Measurements from ENCODE around the gene TMEM88.
"Not testable (repeated sequence)": the region's sequence is repeated elsewhere in the genome, so short reads cannot be mapped to it uniquely, and the experiment has no call there.

Gene TMEM88

DNA sequence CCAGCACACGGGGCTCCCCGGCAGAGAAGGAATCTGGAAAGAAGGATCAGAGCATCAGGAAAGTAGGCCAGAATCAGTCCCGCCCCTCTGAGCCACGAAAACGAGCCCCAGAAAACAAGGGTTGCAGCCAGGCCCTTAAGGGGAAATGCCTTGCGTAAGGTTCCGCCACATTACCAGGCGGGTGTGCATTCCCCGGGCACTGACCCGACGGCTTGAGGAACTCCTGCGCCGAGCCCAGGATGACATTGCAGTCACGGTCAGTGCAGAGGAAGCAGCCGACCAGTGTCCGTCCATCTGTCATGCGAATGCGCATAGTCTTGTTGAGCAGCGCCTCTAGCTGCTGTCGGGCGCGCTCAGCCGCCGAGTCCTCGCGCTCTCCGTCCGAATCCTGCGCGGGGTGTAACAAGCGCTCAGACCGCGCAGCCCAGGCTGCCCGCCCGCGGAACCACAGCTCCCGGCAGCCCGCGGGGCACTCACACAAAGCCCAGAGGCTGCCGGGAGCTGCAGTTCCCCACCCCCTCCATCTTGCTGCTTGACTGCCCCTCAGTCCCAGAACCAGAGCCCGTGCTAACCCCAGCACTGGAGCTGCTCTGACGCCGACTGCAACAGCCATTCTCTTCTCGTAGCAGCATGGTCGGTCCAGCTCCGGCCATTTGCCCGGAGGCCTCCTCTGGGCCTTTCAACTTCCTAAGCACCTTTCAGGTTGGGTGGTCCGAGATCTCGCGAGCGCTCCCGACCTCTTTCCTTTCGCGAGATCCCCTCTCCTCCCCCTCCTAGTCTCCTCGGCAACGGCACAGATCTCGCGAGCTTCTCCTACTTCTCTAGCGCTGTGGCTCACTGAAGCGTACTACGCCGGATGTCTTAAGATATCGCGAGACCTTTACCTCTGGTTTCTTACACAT lies 2.2 kb downstream of the TMEM88 start, which contains the start of gene NAA38:
NAA38 (minus strand) TSS at position 749 of the 902 bp plus-strand sequence; CDS start at position 653, 96 bp downstream.
- peak; percentile 75 to 90 (median 81) for DNase-seq

DNA sequence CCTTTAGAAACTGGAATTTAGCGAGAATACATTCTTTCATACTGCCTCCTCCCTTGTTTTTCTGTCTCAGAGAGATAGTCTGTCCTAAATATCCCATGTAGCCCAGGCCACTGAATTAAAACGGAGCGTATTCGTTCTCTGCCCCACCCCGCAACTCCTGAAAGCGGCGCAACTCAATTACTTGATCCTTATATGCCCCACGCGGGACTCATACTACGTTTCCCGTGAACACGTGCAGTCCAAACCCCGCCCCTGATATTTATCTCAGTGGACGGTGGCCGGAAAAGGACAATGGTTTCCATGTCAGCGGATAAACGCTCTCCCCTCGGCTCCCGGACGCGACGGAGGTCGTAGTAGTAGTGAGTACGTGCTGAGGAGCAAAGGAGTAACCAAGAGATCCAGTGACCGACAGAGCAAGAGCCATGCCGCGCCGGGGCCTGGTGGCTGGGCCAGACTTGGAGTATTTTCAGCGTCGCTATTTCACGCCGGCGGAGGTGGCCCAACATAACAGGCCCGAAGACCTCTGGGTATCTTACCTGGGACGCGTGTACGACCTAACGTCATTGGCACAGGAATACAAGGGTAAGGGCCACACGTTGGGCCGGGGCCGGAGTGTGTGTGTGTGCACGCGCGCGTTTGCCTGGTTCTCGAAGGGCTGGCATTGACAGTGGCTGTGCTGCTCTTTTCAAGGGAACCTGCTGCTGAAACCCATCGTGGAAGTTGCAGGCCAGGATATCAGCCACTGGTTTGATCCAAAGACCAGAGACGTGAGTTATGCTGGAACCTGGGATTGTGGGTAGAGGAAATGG lies 3.1 kb downstream of the TMEM88 start, which contains the start of gene CYB5D1:
CYB5D1 (plus strand) TSS at position 291 of the 809 bp plus-strand sequence; CDS start at position 423, 132 bp downstream.
- peak; percentile 64 to 77 (median 70) for DNase-seq

GRCh38 chr17:7858522-7858810 lies 3.6 kb downstream of the TMEM88 start:
- DNase-seq: no peak

DNA sequence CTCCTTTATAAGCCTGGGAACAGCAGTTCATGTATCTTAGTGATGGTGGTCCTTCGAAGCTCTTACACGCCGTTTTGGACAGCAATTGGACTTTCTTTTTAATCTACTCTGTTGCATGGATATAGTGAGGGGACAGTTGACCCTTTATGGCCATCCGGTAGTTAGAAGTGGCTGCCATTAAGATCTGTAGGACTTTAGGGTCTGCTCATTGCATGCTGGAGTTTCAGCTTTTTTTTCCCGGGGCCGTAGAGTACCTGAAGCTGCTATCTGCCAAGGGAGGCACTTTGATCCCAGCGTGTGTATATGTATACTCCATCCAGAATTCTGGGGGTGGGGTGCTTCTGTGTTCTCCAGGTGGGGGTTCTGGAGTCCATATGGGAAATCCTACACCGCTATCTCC lies 4.2 kb downstream of the TMEM88 start:
- DNase-seq: no peak

DNA sequence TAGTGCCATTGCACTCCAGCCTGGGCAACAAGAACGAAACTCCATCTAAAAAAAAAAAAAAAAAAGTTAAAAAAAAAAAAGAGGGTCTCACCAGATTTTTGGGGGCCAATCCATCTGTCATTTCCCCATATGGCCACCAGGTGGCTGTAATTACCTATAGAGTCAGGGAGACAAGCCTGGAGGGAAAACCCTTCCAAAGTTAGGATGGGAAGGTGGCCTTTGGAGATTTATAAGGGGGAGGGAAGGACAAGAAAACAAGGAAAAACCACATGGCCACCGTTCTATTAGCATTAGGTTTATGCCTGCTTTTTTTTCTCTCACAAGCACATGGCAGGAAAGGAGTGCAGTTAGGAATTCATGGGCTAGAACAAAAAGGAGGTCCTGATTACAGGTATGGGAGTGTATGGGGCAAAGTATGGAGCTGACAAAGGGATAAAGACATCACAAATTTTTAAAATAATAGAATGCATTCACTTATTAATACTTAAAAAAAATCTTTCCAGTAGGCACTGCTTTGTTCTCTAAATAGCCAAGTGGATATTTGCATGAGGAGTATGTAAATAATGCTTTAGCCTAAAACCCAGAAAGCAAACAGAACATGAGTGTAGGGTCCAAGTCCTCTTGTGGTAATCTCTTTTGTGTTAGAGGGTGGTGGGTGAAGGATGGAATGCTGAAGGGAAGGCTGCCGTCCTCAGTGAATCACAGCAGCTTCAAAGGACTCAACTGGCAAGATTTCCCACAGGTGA lies 8.0 kb downstream of the TMEM88 start:
- DNase-seq: no peak

- DNase-seq: not testable (repeated sequence)
Observed at GRCh38 chr17:7864384-7864783, 9.5 kb downstream of the TMEM88 start.

DNA sequence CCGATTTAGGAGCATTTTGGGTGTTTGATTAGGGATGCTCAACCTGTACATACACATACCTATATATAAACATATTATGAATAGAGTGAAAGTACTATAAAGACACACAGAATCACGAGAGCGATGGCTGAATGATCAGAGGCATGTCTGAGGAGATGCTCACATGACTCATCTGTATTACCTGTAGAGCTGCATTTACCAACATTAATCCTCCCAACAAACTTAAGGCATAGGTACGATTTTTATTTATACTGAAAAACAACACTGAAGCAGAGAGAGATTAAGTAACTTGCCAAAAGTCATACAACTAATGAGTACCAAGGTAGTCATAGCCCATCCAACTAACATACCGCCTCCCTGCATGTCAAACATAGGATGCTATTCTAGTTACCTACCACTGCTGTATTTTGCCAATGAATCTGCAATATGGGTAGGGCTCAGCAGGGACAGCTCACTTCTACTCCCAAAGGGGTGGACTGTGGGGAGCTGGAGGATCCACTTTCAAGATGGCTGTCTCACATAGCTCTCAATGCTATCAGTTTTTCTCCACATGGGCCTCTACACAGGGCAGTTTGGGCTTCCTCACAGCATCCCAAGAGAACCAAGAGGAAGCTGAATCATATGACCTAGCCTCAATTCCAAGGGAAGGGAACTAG lies 10.3 kb downstream of the TMEM88 start:
- DNase-seq: no peak

DNA sequence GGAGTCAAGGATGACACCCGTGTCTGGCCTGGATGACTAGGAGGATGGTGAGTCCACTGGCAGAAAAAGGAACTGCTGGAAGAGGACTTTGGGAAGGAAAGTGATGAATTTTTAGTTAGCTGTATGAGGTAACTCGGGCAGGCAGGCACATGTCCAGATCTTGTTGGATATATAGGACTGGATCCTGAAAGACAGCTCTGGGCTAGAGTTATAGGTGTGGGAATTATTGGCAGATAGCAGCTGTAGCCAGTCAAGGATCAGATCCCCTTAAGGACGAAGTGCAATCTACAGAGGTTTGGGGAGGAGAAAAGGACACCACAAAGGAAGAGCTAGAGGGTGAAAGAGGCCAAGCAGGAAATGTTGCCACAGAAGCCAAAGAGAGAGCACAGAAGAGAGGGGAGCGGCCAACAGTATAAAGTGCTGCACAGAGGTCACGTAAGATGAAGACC lies 13.0 kb downstream of the TMEM88 start:
- DNase-seq: no peak

GRCh38 chr17:7873051-7873450 lies 18.2 kb downstream of the TMEM88 start:
- no peak for DNase-seq

GRCh38 chr17:7875804-7876370 lies 21.0 kb downstream of the TMEM88 start:
- no peak for DNase-seq

GRCh38 chr17:7878234-7878633 lies 23.4 kb downstream of the TMEM88 start:
- DNase-seq: no peak

- no peak for DNase-seq
Observed at GRCh38 chr17:7880076-7880868, 25.4 kb downstream of the TMEM88 start.

DNA sequence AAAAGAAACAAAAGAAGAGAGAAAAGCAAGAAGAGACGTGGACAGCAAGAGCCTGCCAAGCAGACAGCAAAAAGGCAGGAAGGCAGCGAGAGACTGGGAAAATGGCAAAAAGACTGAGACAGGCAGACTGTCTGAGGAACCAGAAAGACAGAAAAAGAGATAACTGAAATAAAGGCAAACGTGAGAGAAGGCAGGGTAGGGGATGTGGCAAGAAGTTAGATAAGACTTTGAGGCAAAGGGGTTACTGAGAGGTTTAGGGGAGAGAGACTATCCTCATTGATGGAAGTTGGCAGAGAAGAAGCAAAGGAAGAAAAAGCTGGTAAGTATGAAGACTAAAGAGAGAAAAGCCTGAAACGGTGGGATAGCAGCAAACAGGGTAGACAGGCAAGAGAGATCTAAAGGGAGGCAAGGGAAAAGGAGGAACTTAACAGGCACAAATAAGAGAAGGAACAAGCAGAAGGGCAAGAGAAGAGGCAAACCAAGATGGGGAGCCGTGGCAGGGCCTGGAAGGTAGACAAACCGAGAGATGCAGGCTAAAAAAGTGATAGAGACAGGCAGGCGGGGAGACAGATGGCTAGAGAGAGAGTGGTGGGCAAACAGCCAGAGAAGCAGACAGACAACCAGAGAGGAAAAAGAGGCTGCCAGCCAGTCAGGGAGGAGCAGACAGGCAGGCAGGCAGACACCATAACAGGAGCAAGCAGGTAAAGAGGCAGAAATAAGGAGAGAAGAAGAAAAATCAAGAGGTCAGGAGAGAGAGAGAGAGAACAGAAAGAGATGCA lies 26.6 kb downstream of the TMEM88 start:
- DNase-seq: no peak

DNA sequence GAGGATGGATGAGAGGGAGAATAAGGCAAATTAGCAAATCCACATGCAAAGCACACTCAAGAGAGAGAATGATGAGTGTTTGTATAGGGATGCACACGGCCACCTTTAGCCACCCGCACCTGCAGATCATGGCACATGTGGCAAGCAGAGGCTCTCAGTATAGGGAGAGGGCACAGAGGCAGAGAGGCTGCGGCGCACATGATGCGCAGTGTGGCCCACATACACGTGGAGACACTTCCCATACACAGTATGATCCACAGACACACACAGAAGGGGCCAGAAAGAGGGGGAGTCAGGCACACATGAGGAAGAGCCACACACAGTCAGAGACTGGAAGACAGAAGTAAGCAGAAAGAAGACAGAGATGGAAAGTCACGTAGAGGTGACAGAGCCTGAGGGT lies 27.2 kb downstream of the TMEM88 start:
- no peak for DNase-seq

DNA sequence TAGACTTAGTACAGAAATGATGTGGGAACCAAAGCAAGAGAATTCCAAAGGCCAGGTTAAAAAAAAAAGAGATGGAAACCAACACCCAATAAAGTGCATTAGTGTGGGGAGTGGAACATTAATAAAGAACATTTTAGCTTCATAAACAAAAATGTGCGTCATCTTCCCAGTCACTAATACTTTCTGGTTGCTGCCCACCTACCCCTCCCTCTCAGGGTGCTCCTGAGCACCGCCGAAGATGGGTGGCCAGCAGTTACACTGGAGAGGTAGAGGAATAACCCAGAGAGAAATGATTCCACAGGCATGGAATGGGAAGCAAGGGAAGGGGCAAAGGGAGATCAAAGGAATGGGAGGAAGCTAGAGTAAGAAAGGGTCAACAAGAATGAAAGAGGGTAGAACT lies 27.8 kb downstream of the TMEM88 start:
- DNase-seq: no peak

DNA sequence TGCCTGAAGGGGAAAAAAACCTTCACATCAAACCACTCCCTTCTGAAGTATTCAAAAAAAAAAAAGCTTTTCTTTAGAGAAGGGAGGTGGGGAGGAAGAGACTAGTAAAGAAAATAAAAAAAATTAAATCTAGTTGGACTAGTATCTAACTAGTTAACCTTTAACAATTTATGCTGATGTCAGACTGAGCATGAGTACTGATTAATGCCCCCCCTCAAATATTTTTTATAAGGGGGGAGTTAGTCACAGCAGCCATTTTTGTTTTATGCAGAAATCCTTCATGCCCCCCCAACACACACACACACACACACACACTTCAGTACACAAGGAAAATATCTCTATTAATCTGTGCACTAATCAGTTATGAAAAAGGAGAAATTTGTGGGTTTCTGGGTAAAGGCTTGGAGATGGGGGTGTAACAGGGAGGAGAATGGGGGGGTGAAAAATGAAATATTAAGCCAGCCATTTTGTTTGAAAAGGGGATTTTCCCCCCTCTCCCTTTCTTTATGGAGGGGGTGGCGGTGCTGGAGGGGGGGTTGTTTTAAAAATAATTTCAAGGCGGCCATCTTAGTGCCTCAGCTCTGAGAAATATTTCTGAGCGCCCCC lies 29.0 kb downstream of the TMEM88 start:
- DNase-seq: peak in 1 of 4 experiments; percentile 15

DNA sequence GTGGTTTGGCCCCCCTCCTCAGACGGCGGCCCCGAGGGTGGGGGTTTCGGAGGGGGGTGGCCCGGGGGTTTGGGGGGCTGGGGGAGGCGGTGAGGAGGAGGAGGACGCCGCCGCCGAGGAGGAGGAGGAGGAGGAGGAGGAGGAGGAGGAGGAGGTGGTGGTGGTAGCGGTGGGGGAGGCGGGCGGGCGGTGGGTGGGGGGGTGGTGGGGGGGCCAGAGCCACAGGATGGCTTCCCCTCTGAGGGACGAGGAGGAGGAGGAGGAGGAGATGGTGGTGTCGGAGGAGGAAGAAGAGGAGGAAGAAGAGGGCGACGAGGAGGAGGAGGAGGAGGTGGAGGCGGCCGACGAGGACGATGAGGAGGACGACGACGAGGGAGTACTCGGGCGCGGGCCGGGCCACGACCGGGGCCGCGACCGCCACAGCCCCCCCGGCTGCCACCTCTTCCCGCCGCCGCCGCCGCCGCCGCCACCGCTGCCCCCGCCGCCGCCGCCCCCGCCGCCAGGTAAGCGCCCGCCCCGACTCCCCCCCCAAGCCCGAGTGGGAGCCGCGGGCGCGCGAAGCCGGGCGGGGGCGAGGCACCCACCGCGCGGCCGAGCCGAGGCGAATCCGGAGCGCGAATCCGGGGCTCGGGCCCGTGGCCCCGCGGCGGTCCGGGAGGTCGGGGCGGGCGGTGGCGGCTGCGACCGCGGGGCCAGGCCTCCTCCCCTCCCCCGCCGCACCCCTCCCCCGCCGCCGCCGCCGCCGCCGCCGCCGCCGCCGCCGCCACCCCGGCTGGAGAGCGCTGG lies 29.9 kb downstream of the TMEM88 start:
- DNase-seq: peak in 1 of 4 experiments; percentile 29

- DNase-seq: no peak
Observed at GRCh38 chr17:7885367-7886226, 30.7 kb downstream of the TMEM88 start.

All from activated naive CD4-positive, alpha-beta T cell (primary cell).